ENCODE measurements around the gene WDFY4.

Gene WDFY4

GRCh38 chr10:48751730-48752129 is 67.1 kb downstream of the WDFY4 start:
- DNase-seq: no peak

- DNase-seq: no peak
These were observed 73.7 kb downstream of the WDFY4 start for GRCh38 chr10:48758411-48758810.

GRCh38 chr10:48759113-48759901 is 74.6 kb downstream of the WDFY4 start:
- DNase-seq: no peak

- DNase-seq: no peak
These were observed 76.3 kb downstream of the WDFY4 start for GRCh38 chr10:48760983-48761382.

GRCh38 chr10:48762064-48763042 is 77.7 kb downstream of the WDFY4 start:
- no peak for DNase-seq

- no peak for DNase-seq
These were observed 78.8 kb downstream of the WDFY4 start for GRCh38 chr10:48763403-48763965.

- no peak for DNase-seq
These were observed 79.8 kb downstream of the WDFY4 start for GRCh38 chr10:48764486-48764885.

- DNase-seq: no peak
These were observed 80.4 kb downstream of the WDFY4 start for GRCh38 chr10:48765039-48765438.

GRCh38 chr10:48765527-48765926 is 80.9 kb downstream of the WDFY4 start:
- no peak for DNase-seq

- no peak for DNase-seq
These were observed 82.9 kb downstream of the WDFY4 start for GRCh38 chr10:48767373-48768143.

GRCh38 chr10:48768144-48768766 is 83.6 kb downstream of the WDFY4 start:
- DNase-seq: no peak

- DNase-seq: no peak
These were observed 84.3 kb downstream of the WDFY4 start for GRCh38 chr10:48768926-48769325.

GRCh38 chr10:48769706-48770435 is 85.2 kb downstream of the WDFY4 start:
- no peak for DNase-seq

GRCh38 chr10:48770561-48771089 is 86.0 kb downstream of the WDFY4 start:
- DNase-seq: no peak

GRCh38 chr10:48771234-48771633 is 86.6 kb downstream of the WDFY4 start:
- no peak for DNase-seq

GRCh38 chr10:48772059-48772458 is 87.4 kb downstream of the WDFY4 start:
- DNase-seq: no peak

GRCh38 chr10:48773580-48773979 is 88.9 kb downstream of the WDFY4 start:
- DNase-seq: no peak

- no peak for DNase-seq
These were observed 89.9 kb downstream of the WDFY4 start for GRCh38 chr10:48774416-48775205.

- DNase-seq: no peak
These were observed 90.5 kb downstream of the WDFY4 start for GRCh38 chr10:48775206-48775517.

GRCh38 chr10:48776005-48776522 is 91.4 kb downstream of the WDFY4 start:
- no peak for DNase-seq

All from fibroblast of skin of right biceps (primary cell).